ENCODE data around the gene C2orf68. TPM values are rescaled to one million over a fixed set of nuclear protein-coding genes. Genes with fewer than 3 reads are reported as not detected.
A peak's percentile ranks its signal among the peaks of the same experiment; 100 is the strongest.
"Not testable (repeated sequence)": the region's sequence is repeated elsewhere in the genome, so short reads cannot be mapped to it uniquely, and the experiment has no call there.

The C2orf68 gene
- total and polyA plus RNA-seq, 5 donors = 25.0 to 31.9 (median 28.1) TPM

GRCh38 chr2:85560403-85560726, 51.5 kb downstream of the C2orf68 start:
- intact Hi-C loops (cut with DNase I) = loop anchor here in 2 of 4 donors (5.0 kb wide), 1 partner anchor 42 kb away; the partner anchor contains the start of gene TMEM150A (in 2 of the 2)
- not testable (repeated sequence) for H3K27me3 ChIP-seq (ENCODE audit: control insufficient read depth, insufficient read depth); DNase-seq; H3K4me1 ChIP-seq (ENCODE audit: control insufficient read depth, insufficient read depth, low read length); H3K9me3 ChIP-seq (ENCODE audit: control insufficient read depth, low read length); H3K27ac ChIP-seq (ENCODE audit: low read length); ATAC-seq
- H3K4me3 ChIP-seq (ENCODE audit: low read length) = peak overlapping the region; percentile 88
- 81% methylated on average over 12 of the region's 12 CpGs for WGBS

- DNase-seq = no peak
- H3K27ac ChIP-seq (ENCODE audit: low read length) = no peak overlapping the region
- H3K4me1 ChIP-seq (ENCODE audit: control insufficient read depth, insufficient read depth, low read length) = no peaks in the 10 kb centered on the region
- WGBS = 100% methylated on average over 1 of the region's 1 CpG
- intact Hi-C loops (cut with DNase I) = no loop called here
- H3K4me3 ChIP-seq (ENCODE audit: low read length) = no peak overlapping the region
- ATAC-seq = no peak
- no peaks in the 10 kb centered on the region for H3K27me3 ChIP-seq (ENCODE audit: control insufficient read depth, insufficient read depth)
- no peaks in the 10 kb centered on the region for H3K9me3 ChIP-seq (ENCODE audit: control insufficient read depth, low read length)
These were observed 53.7 kb downstream of the C2orf68 start for GRCh38 chr2:85558160-85558559.

GRCh38 chr2:85557130-85557529, 54.7 kb downstream of the C2orf68 start:
- 91% methylated on average over 5 of the region's 5 CpGs for WGBS
- ATAC-seq (no peak), DNase-seq (no peak)
- Histone ChIP-seq H3K27ac (ENCODE audit: low read length) (no peak overlapping the region), H3K4me1 (ENCODE audit: control insufficient read depth, insufficient read depth, low read length) (no peaks in the 10 kb centered on the region), H3K9me3 (ENCODE audit: control insufficient read depth, low read length) (no peaks in the 10 kb centered on the region), H3K4me3 (ENCODE audit: low read length) (no peak overlapping the region), H3K27me3 (ENCODE audit: control insufficient read depth, insufficient read depth) (no peaks in the 10 kb centered on the region)
- intact Hi-C loops (cut with DNase I) = no loop called here

Other genes starting within 250 kb of the C2orf68 start
- gene CAPG, start 201.7 kb downstream of the C2orf68 start, total RNA-seq = 10 to 100 TPM in 2 of 4 donors, 1 to 10 TPM in 2; 6.8 to 15.6 (median 12.3) TPM
- gene CAPG, start 201.7 kb downstream of the C2orf68 start, polyA plus RNA-seq = 13.2 TPM
- under 1 TPM in 3 of 4 donors, not detected in 1; 0.34 to 0.75 (median 0.62) TPM for gene SH2D6, start 193.4 kb downstream of the C2orf68 start, total RNA-seq
- gene SH2D6, start 193.4 kb downstream of the C2orf68 start, polyA plus RNA-seq = 0.29 TPM
- 100 to 1,000 TPM; 123 to 227 (median 144) TPM for gene MAT2A, start 72.9 kb downstream of the C2orf68 start, total RNA-seq
- gene MAT2A, start 72.9 kb downstream of the C2orf68 start, polyA plus RNA-seq = 76.4 TPM
- 10 to 100 TPM; 27.7 to 35.8 (median 30.8) TPM for gene GGCX, start 50.6 kb downstream of the C2orf68 start, total RNA-seq
- 17.9 TPM for gene GGCX, start 50.6 kb downstream of the C2orf68 start, polyA plus RNA-seq
- 10 to 100 TPM; 30.3 to 38.3 (median 35.2) TPM for gene VAMP8, start 34.5 kb downstream of the C2orf68 start, total RNA-seq
- 24.9 TPM for gene VAMP8, start 34.5 kb downstream of the C2orf68 start, polyA plus RNA-seq
- gene VAMP5, start 27.6 kb downstream of the C2orf68 start, total RNA-seq = 100 to 1,000 TPM in 1 of 4 donors, 10 to 100 TPM in 3; 79.1 to 113 (median 81.1) TPM
- 127 TPM for gene VAMP5, start 27.6 kb downstream of the C2orf68 start, polyA plus RNA-seq
- gene RNF181, start 16.3 kb downstream of the C2orf68 start, total RNA-seq = 100 to 1,000 TPM in 2 of 4 donors, 10 to 100 TPM in 2; 96.1 to 111 (median 102) TPM
- 169 TPM for gene RNF181, start 16.3 kb downstream of the C2orf68 start, polyA plus RNA-seq
- gene TMEM150A, start 9.4 kb downstream of the C2orf68 start, total RNA-seq = 10 to 100 TPM; 14.5 to 17.5 (median 16.5) TPM
- 19.0 TPM for gene TMEM150A, start 9.4 kb downstream of the C2orf68 start, polyA plus RNA-seq
- gene USP39, start 4.1 kb upstream of the C2orf68 start, total RNA-seq = 10 to 100 TPM; 30.8 to 33.1 (median 32.0) TPM
- gene USP39, start 4.1 kb upstream of the C2orf68 start, polyA plus RNA-seq = 29.6 TPM
- 1 to 10 TPM in 1 of 4 donors, under 1 TPM in 1, not detected in 2; 0.60 to 3.1 TPM for gene SFTPB, start 56.1 kb upstream of the C2orf68 start, total RNA-seq
- not detected for gene SFTPB, start 56.1 kb upstream of the C2orf68 start, polyA plus RNA-seq
- 1 to 10 TPM in 3 of 4 donors, not detected in 1; 1.4 to 2.3 (median 2.1) TPM for gene GNLY, start 82.3 kb upstream of the C2orf68 start, total RNA-seq
- gene GNLY, start 82.3 kb upstream of the C2orf68 start, polyA plus RNA-seq = 2.6 TPM
- 10 to 100 TPM; 35.7 to 55.5 (median 45.7) TPM for gene ATOH8, start 141.9 kb upstream of the C2orf68 start, total RNA-seq
- gene ATOH8, start 141.9 kb upstream of the C2orf68 start, polyA plus RNA-seq = 57.8 TPM